Measurements from ENCODE around the gene NEDD9.

GRCh38 chr6:11185204-11185842 is 47.1 kb downstream of the NEDD9 start:
- no peak for TF ChIP-seq EZH2 (IDR thresholded peaks at IDR 0.05; ENCODE audit: low read length, missing control alignments)
- TF ChIP-seq, protein P1, sequence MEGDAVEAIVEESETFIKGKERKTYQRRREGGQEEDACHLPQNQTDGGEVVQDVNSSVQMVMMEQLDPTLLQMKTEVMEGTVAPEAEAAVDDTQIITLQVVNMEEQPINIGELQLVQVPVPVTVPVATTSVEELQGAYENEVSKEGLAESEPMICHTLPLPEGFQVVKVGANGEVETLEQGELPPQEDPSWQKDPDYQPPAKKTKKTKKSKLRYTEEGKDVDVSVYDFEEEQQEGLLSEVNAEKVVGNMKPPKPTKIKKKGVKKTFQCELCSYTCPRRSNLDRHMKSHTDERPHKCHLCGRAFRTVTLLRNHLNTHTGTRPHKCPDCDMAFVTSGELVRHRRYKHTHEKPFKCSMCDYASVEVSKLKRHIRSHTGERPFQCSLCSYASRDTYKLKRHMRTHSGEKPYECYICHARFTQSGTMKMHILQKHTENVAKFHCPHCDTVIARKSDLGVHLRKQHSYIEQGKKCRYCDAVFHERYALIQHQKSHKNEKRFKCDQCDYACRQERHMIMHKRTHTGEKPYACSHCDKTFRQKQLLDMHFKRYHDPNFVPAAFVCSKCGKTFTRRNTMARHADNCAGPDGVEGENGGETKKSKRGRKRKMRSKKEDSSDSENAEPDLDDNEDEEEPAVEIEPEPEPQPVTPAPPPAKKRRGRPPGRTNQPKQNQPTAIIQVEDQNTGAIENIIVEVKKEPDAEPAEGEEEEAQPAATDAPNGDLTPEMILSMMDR (conservative IDR thresholded peaks at IDR 0.05 in 1 of 2, IDR thresholded peaks at IDR 0.05 in 1 of 2; ENCODE audit: low read depth in 1 of 2, low read length in 2 of 2) = no peak

All from fibroblast of lung (primary cell).